Medulla oblongata (tissue), 1 donor: ENCODE data around the gene PPP6R1.
A peak's percentile ranks its signal among the peaks of the same experiment; 100 is the strongest.
"Not testable (repeated sequence)": the region's sequence is repeated elsewhere in the genome, so short reads cannot be mapped to it uniquely, and the experiment has no call there.

Experiments
- DNase-seq: peaks from one replicate; pipeline ENCODE4 v3.0.0-alpha.2; 2015; ENCODE audit errors: extremely low spot score

PPP6R1 gene

DNA sequence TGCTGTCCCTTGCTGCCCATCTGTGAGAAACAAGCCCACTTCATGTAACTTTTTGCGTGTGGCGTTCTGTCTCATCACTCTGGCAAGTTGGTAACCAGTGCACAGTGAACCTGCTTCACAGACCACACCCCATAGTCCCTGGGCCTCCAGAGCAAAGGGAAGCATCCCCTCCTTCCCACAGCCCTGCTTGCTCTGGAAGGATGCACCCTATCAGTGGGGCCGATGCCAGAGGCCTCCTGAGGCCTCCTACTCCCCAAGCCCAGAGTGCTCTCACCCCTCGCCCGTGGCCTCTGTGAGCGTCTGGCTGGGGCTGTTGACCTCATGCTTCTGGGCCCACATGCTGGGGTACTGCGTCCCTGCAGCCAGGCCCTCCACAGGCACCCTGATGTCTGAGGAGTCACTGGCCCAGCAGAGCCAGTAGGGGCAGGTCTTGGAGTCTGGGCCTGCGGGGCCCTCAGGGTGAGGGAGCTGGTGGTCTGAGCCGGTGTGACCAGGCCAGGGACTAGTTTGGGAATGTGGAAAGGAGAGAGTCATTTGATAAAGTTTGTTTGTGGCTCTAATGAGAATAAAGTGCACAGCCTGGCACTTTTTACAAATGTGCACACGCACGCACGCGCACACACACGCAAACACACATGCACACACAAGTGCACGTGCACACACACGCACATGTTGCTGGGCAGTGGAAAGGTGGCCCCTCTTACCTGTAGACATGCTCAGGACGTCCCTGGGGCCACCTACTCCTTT is 35.4 kb downstream of the PPP6R1 start:
- DNase-seq, result no peak

DNA sequence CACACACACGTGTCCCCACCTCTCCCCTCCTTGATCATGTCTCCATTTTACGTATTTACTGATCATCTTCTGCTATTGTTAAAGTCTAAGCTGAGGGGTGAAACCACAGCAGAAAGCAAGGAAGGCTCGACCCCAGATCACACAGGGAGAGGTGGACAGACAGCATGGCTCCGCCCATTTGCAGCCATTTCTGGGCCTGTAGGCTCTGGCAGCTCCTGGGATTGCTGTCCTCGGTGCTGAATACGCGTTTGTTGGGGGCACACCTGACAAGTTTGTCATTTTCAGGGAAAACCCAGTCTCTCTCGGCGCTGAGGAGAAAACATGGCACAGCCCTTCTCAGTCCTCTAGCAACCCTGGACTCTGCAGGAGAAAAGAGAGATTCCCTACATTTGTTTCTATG is 38.3 kb downstream of the PPP6R1 start:
- no peak for DNase-seq

DNA sequence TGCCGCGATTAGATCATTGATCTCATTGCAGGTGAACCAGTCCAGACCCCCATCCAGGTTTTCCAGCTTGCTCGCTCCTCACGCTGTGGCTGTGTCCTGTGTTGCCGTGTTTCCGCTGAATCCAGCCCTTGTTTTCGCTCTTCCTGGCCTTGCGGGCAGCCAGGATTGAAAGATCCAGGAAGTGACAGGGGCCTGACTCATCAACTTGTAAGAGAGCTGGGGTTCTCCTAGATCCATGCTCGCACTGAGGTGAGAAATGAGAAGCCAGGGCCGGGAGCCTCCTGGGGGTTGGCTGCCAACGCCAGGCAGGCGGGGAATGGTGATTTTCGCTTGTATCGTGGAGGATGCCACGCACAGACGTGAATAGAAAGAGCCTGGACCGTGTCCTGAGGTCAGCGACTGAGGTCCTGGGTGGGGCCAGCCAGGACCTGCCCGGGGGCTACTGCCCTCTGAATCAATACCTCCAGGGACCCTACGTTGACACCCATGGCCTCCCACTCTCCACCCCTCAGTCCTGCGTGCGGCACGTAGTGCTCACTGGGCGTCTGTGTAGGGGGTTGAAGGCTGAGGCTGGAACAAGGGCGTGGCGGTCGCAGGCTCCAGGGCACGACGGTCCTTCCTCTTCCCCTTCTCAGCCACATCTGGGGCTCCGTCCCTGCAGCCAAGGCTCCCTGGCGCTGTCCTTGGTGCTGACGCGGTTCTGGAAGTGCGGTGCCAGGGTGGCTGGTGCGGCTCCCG is 42.2 kb downstream of the PPP6R1 start:
- DNase-seq, result peak; percentile 84

DNA sequence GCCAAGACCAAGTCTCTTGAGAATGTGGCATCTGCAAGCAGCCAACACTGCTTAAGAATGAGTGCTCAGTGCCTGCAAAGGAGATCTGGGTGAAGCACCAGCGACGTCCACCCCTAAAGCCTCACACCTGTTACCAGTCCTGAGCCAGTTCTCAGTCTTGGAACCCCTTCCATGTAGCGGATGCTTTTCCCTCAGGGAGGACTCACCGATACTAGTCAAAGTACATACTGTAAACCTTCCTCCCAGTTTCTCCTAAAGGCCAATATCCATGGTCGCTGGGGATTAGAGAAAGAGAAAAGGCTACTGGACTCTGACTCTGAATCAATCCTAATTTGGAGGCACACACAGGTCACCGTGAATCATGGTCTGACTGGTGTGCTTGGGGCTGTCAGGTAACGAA is 45.3 kb downstream of the PPP6R1 start:
- no peak for DNase-seq

DNA sequence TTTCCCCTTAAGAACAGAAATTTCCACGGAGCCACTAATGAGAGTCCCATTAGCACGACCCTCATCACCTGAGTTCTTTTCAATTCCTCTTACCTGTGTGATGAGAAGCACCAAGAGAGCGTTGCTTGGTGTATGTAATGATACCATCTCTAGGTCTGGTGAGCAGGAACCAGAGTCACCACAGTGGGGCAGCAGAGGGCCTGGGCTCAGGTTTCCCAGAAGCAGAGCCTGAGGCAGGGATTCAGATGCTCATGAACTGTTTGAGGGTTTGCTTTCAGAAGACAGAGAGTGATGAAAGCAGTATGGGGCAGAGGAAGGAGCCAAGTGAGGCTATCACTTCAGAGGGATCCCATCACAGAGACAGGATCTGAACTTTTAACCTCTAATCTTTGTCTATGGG is 46.4 kb downstream of the PPP6R1 start:
- no peak for DNase-seq

DNA sequence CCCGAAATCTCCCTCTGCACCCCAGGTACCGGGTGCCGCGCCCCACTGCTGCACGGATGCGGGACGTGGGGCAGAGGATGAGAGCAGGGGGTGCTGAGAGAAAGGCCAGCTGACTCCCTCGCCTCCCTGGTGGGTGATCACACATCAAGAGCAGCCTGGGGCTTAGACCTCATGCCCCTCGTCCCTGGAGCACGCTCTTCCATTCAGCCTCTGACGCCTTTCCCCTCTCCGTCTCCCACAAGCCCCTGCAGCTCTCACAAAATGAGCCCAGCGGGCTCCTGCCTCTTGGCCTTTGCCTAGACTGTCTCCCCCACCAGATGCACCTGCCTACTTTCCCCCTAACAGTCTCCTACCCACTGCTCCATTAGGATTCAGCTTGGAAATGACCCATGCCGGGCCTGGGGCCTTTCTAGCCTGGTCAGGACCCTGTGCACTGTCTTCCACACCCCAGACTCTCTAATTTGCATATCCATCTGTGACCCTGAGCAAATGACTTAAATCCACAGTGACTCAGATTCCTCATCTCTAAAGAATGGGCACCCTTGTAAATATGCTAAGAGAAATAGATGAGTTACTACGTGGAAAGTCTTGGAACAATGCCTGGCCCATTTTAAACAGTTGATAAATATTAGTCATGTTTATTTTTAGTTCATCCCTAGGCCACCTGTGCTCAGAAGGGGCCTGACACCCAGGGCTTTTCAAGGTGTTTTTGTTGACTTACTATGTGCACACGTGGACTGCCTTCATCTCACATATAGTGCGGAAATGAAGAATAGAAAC is 48.9 kb downstream of the PPP6R1 start:
- no peak for DNase-seq

DNA sequence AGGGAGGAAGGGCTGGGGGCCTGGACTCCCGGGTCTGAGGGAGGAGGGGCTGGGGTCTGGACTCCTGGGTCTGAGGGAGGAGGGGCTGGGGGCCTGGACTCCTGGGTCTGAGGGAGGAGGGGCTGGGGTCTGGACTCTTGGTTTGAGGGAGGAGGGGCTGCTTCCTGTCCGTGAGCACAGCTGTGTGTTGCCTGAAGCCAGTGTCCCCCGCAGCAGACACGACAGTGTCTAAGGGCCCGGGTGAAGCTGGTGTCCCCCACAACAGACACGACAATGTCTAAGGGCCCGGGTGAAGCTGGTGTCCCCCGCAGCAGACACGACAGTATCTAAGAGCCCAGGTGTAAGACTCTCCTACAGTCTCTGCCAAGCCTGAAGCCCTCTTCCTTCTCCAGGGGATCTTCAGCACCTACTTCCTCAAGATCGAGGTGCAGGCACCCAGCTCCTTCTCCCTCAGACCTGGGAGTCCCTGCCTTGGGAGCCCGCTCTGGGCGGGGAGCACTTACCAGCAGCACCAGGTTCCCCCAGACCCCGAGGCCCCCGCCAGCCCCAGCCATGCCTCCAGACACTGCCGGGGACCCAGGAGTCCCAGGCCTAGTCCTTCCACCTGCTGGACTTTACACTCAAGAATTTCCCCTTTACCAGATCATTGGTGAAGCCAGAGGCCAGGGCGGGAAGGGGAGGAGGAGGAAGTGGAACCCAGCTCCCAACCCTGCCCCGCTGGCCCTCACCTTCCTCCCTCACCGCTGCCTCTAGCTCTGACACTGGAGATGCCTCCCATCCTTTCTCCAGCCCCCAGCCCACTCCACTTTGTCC is 49.7 kb downstream of the PPP6R1 start, which contains the start of gene PTPRH:
Gene PTPRH, minus strand, starts transcription at position 622 of the 813 bp plus-strand sequence. Its CDS starts 68 bp downstream, at position 554.
- no peak for DNase-seq

DNA sequence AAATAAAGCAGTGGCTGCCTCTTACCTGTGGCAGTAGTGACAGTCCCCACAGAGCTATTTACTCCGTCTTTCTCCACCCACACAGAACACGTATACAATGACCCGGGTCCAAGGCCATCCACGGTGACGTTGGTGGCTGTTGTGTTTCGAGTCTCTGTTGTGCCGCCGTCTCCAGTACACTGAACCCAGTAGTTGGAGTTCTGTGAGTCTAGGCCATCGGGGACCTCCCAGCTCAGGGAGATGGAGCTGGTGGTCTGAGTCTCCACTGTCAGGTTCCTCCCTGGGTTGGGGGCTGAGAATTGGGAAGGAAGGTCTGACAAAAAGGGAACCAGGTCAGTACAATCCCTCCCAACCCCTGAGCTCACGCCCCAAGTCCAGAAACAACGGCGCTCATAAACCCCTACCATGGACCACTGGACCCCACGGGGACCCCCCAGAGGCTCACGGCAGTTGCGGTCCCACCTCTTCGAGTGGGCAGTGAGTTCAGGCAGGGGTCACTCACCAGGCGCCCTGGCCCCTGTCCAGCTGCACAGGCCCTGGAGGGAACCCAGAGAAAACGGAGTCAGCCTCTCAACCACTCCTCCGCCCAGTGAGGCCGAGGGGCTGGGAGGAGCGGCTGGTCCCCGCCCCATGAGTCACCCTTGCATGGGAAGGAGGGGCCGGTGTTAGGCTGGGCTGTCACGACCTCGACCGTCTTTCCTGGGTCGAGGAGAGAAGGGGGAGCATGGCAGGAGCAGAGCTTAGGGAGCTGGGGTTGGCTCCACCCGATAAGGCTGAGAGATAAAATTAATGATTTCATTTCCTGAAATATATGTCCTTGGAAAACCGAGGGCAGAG is 51.9 kb downstream of the PPP6R1 start:
- DNase-seq, result peak; percentile 82

DNA sequence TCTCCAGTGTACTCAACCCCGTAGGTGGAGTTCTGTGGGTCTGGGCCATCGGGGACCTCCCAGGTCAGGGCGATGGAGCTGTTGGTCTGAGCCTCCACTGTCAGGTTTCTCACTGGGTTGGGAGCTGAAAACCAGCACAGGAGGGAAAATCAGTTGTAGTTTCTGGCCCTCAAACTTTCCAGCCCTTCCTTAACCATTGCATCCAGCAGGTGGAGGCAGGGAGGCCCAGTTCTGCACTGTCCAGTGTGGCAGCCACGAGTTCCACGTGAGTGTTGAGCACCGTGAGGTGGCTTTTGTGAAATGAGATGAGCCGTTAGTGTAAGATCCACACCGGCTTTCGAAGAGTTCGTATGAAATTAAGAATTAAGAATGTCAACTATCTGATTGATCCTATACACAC is 56.6 kb downstream of the PPP6R1 start:
- DNase-seq, result not testable (repeated sequence)

DNA sequence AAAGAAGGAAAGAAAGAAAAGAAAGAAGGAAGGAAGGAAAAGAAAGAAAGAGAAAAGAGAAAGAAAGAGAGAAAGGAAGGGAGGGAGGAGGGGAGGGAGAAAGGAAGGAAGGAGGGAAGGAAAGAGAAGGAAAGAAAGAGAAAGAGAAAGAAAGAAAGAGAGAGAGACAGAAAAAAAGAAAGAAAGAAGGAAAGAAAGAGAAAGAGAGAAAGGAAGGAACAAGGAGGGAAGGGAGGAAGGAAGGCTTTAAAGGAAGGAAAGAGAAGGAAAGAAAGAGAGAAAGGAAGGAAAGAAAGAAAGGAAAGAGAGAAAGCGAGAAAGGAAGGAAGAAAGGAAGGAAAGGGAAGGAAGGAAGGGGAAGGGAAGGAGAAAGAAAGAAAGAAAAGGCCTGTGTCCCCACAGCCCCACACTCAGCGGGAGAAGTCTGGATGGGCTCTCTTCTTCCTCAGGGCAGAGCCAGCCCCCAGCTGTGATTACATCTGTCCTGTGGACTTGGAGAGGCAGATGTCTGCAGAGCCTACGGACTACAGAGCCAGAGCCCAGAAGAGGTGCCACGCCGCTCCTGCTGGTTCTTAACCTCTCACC is 59.1 kb downstream of the PPP6R1 start:
- DNase-seq, result no peak

DNA sequence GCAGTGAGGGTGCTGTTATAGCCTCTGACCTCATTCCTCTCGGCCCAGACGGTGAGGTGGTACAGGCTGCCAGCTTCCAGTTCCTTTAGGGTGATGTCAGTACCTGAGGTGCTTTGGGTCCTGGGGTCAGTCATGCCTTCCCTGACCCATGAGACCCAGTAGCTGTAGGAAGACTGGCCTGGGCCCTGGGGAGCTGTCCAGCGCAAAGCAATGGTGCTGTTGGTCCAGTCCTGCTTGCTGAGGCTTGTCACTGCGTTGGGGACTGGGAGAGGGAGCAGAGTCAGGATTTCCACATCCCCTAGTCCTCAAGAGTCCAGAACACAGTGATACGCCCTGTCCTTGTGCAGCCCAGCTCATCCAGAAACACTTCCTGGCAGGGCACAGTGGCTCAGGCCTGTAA is 60.2 kb downstream of the PPP6R1 start:
- DNase-seq, result no peak

DNA sequence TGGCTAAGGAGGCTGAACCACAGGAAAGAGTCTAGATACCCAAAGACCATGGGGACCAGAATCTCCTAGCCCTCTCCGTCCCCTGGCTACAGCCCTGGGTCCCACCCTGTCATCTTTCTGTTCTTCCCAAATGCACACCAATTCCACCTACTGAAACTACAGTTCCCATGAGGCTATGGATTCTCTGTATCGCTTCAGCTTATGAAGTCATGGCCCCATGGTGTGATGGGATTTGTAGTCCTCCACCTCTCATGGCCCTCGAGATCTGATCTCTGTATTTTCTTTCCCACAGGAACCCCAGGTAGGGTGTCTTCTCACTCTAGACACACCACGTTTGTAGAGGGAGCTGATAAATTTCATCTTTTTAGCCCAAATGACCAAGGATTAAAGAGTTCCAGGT is 61.3 kb downstream of the PPP6R1 start:
- no peak for DNase-seq

DNA sequence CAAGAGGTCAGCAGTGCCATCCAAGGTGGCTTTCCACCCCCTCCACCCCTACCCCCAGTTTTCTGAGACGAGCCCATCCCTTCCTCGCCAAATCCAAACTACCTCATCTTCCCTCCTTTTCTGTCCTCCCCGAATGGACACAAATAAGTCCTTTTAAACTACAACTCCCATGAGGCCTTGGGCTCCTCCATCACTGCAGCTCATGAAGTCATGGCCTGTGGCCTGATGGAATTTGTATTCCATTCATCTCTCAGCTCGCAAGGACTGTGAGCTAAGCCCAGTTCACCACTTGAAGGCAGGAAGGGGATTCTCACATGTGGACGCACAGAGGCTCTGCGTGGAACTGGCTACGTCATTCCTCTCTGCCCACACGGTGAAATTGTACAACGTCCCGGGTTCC is 62.0 kb downstream of the PPP6R1 start:
- no peak for DNase-seq

DNA sequence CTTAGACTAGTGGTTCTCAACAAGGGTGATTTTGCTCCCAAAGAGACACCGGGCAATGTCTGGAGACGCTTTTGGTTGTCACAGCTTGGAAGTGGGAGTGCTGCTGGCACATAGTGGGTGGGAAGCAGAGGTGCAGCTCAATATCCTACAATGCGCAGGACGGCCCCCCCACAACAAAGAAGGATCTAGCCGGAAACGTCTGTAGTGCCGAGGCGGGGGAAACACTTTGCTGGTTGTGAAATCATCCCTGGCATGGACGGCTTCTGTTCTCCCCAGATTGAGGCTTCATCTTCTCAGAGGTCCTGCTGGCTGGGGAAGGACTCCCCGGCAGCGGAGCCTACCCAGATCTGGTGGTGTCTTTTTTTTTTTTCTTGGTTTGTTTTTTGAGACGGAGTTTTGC is 65.3 kb downstream of the PPP6R1 start:
- DNase-seq, result no peak

DNA sequence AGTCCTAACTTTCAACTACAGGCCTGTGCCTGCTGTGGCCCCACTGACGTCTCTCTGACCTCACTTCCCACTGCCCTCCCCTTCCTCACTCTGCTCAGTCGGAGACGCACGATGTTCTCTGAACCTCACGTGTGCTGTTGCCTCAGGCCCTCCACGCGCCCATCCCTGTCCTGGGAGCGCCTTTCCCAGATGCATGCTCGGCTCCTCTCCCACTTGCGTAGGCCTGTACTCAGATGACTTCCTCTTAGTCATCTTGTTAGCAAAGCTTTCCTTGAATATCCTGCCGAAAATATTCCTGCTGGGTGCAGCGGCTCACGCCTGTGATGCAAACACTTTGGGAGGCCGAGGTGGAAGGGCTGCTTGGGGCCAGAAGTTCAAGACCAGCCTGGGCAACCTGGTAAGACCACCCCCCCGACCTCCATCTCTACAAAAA is 69.4 kb downstream of the PPP6R1 start:
- no peak for DNase-seq

DNA sequence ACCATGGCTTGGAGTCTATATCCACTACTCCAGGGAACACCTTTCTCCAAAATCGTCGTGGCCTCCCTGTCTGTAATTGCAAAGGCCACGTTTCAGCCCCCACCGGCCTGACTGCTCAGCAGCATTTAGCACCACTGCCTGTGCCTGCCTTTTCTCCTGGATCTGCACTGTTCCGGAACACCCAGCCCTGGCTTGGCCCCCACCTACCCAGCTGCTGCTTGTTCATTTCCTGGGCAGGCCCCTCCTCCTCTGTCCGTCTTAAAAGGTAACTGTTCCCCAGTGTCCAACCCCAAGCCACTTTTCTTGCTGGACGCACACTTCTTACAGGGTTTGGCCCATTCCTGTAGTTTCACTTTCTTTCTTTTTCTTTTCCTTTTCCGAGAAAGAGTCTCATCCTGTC is 70.2 kb downstream of the PPP6R1 start:
- DNase-seq, result no peak

DNA sequence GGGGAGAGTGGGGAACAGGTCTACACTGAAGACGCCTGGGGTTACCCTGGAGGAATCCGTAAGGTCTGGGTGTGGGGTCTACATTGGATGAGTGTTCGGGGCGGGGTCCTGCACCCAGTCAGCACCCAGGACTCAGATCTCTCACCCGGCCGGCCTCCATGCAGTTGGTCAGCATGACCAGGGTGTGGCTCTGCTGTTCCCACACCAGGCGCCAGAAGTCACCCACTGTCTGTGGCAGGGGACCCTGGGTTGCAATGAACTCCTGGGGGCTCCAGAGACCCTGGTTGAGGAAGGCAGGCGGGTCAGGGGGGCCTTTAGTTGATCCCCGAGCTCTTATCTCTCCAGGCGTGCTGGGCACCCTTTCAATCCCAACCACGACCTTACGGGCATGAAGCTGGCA is 72.7 kb downstream of the PPP6R1 start:
- no peak for DNase-seq

DNA sequence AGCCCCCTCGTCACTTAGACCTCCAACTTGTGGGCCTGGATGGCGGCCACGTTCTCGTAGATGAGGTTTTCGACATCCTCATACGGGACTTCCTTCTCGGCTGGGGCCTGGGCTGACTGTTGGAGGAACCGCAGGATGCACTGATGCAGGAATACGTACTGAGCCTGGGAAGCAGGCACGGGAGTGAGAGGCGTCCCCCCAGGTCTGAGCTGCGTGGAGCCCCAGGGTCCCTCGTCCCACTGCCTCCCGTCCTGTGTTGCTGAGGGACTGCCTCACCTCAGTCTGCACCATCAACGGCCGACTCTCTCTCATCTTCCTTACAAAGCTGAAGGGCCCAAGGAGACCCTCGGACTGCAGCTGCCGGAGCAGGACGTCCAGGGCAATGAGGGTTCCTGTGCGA is 77.1 kb downstream of the PPP6R1 start:
- no peak for DNase-seq
